HG03196 (cell line): ENCODE data around the gene LRTM2.

Experiments used
- ATAC-seq: cut with Tn5 transposase; IDR thresholded peaks from one replicate; pipeline ENCODE4 v1.9.1; 2021; ENCODE audit not compliant: unreplicated experiment

The LRTM2 gene

DNA sequence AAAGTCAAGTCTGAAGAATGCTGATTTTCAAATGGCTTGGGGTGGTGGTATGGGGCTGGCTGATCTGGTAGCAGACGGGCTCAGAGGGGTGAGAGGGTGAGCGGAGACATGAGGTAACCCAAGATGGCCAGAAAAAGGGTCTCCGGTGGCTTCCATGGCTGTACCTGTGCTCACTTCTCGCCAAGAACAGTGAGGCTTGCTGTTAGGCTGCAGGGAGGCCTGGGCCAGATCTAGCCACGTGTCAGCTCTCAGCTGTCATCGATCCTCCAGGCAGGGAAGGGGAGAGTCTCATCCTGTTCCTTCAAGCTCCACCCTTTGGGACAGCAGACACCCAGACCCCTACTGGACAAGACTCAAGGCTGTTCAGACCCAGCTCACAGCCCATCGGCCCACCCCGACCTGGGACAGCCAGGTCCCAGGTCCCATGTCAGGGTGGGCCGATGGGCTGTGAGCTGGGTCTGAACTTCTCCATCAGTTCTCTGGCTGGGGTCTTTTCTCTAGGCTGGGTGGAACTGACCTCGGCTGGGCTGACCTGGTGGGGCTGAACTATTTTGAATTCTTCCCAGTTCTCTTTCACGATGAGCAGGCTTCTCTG lies 9.0 kb downstream of the LRTM2 start:
- no peak for ATAC-seq

DNA sequence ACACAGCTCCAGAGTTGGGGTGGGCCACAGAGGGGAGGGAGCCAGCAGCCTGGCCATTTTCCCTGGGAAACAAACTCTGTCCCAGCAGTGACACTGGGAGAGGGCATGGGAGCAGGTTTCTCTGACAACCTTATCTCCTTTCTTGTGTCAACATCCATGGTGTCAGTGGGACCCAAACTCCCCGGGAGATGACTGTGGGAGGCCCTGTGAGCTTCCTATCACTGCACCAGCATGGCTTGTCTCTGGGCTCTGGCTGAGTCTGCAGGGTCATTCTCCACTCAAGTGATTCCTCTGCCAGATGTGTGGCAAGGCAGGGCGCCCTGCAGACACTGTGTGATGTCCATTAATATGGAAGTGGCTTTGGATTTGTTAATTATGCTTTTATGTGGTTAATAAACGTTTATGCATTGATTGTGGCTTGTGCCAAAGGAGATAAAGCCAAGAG lies 10.1 kb downstream of the LRTM2 start:
- ATAC-seq, result no peak

DNA sequence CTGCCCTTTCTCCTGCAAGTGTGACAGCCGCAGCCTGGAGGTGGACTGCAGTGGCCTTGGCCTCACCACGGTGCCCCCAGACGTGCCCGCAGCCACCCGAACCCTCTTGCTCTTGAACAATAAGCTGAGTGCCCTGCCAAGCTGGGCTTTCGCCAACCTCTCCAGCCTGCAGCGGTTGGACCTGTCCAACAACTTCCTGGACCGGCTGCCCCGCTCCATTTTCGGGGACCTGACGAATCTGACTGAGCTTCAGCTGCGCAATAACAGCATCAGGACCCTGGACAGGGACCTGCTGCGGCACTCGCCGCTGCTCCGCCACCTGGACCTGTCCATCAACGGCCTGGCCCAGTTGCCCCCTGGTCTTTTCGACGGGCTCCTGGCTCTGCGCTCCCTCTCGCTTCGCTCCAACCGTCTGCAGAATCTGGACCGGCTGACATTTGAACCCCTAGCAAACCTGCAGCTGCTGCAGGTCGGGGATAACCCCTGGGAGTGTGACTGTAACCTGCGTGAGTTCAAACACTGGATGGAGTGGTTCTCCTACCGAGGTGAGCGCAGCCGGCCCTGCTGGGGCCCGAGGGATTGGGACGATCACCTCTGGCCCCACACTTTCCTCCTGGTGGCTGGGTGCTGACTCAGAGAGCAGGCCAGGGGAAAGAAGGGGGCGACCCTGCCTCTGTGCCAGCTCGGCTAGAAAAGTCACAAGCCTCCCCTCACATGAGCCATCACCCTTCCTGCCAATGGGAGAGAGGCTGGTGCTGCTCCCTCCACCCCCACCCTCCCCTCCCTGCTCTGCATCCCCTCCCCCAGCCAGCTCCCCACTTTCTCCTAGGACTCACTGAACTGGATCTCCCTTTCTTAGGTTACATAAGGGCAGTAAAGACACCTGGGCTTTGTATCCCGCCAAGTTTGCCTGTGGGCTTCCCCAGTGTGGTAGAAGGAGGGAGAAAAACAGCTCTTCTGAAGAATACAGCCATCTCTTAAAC lies 10.9 kb downstream of the LRTM2 start:
- ATAC-seq, result no peak

DNA sequence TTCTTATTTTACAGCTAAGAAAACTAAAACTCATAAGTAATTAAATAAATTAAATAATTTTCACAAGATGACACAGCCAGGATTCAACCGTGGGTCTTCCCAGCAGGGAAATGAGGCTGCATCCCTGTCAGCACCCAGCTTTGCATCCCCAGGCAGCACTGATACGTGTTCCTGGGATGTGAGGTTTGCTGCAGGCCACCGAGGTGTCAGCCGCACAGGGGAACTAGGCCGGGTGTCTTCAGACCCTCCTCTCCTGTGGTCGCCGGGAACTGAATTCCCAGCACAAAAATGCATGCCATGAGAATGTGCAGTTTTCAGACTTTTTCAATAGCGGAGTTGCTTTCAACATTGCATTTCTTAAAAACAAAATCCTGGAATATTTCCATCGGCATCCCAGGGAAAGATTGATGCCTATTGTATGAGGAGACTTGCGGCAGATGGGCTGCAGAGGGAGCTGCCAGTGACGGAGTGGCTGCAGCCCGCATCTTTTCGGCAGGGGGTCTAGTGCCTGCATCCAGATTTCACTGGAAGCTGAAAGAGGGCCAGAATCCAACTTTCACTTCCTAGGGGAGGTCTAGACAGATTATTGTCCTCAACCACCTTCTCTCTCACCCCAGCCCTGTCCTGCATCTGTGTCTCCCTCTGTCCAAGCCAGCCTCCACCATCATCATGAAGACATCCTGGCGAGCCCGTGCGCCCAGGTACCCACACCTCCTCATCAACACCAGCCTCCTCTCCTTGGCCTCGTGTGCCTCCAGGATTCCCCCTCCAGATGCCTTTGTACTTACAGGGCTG lies 12.6 kb downstream of the LRTM2 start:
- no peak for ATAC-seq

DNA sequence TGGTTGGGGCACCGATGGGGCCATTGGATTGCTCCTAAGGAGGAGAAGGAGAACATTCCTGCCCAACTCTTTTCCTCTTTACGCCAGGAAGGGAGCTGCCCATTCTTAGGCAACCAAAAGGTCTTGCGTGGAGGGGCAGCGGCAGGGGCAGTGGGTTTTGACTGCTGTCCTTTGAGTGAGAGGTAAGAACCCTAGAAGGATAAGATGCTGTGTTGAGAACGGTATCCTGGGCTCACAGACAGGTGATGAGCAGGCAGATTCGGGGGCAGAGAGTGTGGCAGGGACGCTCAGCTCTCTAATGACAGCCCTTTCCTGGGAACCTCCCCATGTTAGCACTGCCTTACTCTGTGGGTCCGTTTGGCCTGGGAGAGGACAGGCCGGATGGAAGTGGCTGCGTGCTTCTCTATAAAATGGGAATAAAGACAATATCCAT lies 13.2 kb downstream of the LRTM2 start:
- no peak for ATAC-seq

DNA sequence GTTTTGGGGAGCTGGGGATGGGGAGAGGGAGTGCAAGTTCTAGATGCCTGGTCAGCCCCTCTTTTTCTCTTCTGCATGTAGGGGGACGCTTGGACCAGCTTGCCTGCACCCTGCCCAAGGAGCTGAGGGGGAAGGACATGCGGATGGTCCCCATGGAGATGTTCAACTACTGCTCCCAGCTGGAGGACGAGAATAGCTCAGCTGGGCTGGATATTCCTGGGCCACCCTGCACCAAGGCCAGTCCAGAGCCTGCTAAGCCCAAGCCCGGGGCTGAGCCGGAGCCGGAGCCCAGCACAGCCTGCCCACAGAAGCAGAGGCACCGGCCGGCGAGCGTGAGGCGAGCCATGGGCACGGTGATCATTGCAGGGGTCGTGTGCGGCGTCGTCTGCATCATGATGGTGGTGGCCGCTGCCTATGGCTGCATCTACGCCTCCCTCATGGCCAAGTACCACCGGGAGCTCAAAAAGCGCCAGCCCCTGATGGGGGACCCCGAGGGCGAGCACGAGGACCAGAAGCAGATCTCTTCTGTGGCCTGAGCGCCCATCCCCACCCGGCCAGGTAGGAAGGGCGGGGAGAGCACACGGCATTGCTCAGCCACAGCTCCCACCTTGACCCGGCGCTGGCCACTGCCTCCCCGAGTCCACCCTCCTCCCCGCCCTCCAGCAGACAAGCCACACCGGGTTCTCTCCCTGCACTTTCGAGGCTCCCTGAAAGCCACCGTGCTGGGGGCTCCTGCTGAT lies 14.0 kb downstream of the LRTM2 start:
- no peak for ATAC-seq

DNA sequence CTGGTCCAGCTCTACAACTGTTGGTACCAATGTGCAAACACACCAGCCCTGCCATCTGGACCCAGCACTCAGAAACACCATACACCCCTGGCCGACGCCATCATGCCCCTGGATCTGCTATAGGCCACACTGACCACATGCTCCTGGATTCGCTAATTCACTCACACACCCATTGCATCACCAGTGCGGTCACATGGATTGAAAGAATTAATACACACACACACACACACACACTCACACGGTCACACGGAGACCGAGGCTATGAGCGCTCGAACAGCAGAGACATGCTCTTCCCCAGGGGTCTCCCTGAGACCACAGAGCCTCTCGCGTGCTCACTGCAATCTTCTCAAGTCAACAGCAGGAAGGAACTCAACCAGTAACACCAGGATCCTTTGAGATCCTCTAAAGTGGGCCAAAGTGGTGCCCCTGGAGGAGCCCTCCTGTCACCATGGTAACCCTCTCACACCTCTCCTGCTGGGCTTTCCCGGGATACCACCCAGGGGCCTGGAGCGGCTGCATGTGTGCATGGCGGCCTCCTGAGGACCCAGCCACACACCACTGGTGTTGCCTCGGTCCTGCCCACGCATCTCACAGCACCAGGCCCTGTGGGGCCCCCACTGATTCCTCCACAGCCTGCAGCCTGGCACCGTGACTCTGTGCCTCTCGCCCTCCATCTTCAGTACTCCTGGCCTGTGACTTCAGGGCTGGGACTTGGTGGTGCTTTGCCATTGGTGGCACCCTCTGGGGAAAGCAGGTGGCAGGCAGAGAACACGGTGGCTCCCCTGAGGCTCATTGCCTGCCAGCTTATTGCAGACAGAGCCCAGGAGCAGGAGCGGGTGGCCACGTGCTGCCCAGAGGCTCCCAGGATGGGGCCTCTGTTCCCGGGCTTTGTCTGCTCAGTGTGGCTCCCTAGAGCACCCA lies 15.1 kb downstream of the LRTM2 start:
- ATAC-seq, result no peak

DNA sequence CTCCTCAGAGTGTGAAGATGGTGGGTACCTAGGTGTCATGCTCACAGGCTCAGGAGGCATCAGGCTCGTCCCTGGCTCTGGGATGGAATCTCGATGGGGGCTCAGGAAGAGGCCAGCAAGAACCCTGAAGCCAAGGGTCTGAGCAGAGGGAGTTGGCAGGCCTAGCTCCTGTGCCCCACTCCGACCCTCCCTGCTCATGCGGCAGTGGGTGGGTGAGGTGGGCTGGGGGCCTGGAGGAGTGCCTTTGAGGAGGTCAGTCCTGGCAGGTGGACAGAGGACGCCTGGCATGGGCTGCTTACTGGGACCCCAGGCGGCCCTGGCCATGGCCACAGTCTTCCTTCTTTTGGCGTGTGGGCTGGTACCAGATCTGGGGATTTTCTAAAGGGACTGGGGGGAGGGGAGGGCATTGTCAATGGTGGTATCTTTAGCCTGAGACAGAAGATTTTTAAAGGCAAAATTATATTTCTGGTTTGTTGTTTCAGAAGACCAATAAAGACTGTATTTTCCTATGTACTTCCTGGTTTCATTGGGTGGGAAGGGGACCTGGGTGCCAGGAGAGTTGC lies 16.0 kb downstream of the LRTM2 start:
- ATAC-seq, result no peak

DNA sequence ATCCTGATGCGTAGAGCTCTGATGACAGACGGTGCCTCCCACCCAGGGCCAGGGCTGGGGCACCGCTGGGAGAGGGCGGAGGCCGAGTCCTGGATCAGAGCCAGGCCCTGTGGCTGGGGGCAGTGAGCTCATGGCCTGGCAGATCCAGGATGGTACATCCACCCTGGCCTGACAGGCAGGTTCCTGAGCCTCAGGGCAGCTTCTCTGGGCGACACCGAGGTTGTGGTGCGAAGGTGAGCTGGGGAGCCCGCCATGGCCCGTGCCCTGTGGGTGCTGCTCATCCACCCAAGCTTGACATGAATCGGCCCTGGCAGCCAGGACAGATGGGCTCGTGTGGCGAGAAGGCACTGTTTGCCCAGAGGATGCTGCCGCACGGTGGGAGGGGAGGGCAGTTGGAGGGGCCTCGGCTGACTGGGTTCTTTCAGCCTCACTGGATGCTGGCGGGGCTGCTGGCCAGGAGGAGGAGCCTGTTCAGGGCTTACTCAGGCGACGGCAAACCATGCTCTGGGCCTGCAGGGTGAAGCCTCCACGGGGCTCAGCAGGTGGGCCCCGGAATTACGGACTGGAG lies 16.6 kb downstream of the LRTM2 start:
- ATAC-seq, result no peak

DNA sequence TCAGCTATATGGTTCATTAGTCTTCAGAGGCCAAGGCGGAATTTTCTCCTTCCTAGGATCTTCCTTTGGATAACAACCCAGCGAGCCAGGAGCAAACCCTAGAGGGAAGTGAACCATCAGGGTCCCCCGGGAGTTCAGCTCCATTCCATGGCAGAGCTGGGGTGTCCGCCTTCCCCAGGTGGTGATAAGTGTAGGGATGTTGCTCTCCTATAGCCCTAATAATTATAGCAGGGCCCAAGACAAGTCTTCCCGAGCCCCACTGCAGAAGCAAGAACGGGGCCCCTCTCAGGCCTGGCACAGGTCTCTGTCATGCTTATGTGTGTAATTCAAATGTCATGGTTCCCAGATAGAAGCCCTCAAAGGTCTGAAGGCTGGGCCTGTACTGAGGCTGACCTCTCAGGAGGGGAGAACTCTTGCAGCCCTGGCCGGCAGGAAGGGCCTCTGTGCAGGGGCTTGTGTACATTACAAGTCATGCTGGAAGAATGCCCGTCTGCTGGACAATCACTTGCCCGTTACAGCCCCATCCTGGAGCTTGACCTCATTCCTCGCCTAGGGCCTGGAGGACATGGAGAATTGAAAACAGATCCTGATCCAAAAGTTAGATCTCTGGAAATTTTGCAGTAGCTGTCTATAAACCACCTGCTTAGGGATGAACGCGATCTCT lies 17.3 kb downstream of the LRTM2 start:
- no peak for ATAC-seq

DNA sequence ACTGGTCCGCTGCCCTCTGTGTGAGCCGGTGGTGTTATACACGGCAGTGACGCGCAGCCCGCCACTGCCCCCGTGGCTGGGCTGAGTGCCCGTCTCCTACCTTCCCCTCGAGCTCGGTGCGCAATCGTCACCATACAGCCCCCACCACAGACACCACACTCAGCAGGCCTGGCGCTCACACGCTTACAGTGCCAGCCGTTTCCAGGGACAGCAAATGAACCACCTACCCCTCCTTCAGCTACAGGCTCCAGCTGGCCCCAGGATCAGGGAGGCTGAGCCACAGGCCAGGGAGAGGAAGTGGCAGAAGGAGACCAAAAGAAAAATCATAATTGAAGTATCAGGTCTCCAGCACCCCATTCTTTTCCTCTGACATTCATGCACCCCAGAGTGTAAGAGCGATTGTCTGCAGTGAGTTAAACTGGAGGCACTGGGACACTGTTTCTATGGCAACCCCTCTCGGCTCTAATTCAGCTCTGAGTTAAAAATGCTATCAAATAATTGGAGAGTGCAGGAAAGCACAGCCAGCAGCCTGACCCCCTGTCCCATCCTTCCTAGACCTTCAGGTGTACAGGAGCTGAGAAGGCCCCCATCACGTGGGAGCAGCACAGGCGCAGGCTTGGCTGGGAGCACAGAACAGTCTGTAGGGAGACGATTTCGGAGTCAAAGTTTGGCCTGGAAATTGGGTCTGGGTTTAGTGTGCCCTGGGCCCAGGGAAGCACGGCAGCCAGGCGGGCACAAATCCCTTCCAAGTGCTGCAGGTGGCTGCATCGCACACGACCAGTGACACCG lies 18.0 kb downstream of the LRTM2 start:
- no peak for ATAC-seq

DNA sequence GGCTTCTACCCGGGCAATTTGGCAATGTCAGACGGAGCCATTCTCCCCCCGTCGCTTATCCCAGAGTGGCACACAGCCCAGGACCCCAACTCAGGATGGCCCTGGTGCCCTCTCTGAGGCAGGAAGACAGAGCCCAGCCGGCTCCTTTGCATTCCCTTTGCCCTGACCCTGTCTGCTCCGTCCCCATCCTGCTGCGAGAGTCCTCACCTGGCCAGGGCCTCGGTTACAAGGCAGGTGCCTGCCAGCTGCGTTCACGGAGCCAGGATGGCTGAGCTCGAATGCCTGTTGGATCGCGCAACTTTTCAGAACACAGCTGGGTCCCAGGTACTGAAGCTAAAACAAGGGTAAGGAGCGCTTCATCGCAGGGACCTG lies 18.6 kb downstream of the LRTM2 start:
- ATAC-seq, result no peak

DNA sequence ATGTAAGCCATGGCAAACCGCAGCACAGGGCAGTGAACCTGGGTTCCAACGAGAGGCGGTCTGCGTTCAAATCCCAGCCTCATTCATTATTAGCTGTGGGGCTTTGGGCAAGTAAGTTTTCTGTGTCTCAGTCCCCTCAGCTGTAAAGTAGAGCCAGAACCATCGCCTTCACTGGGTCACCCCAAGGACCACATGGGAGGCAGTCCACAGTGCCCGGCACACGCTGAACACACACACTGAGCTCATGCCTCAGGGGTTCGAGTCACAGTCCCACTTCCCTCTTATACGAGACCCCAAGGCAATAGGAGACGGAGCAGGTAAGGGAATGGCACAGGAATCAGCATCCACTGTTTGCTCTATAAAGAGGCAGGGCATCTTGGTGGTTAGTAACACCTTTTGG lies 19.1 kb downstream of the LRTM2 start:
- no peak for ATAC-seq

DNA sequence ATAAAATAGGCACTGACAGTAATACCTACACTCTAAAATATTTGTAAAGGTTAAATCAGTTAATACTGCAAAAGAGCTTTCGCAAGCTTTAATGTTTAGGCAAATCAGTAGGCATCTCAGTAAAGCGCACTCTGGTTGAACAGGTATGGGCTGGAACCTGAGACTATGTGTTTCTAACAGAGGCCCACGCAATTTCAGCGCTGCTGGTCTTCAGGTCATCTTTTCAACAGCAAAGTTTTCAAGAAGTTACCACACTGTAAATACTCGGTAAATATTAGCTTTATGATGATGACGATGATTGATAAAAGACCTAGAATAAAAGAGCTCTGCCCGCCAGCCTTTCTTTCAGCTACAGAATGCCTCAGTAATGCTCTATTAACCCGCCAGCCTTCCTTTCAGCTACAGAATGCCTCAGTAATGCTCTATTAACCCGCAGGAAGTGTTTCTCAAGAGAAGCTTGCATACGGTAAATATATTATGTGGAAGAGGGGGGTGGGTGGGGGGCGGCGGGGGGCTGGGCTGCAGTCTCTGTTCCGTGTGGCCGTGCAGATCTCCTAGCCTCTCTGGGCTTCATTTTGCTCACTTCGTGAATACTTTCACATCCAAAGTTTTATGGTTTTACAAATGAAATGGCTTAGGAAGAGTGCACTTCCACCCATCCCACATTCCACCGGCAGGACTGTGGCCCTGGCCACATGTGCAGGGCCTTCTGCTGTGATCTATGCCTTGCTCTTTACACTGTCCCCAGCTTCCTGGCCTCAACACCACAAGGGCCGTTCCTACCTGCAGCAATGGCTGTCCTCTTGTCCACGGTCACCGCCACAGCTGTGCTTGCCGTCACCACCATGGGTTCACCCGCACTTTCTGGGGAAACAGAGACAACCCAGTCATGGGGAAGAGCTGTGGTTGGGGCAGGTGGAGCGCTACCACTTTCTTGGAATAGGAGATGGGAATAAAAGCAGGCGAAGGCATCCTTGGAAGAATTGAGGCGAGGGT lies 19.9 kb downstream of the LRTM2 start:
- no peak for ATAC-seq

DNA sequence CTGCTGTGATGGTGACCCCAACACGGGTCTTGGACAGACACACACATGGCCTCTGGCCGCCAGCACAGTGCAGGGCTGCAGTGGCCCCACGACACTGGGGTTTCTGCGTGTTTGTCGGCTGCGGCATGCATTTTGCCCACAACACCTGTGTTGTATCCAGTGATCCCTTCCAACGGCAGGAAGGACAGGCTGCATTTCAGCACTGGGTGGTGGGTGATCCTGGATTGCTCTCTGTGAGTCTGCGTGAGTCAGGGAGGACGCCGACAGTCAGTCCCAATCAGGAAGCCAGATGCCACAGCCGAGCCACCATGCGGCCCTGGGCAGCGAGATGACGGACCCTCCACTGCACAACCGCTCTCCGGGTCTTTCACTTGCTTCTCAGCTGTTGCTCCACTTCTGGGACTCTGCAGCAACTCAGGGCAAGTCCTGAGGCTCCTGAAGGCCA lies 20.6 kb downstream of the LRTM2 start:
- ATAC-seq, result no peak

DNA sequence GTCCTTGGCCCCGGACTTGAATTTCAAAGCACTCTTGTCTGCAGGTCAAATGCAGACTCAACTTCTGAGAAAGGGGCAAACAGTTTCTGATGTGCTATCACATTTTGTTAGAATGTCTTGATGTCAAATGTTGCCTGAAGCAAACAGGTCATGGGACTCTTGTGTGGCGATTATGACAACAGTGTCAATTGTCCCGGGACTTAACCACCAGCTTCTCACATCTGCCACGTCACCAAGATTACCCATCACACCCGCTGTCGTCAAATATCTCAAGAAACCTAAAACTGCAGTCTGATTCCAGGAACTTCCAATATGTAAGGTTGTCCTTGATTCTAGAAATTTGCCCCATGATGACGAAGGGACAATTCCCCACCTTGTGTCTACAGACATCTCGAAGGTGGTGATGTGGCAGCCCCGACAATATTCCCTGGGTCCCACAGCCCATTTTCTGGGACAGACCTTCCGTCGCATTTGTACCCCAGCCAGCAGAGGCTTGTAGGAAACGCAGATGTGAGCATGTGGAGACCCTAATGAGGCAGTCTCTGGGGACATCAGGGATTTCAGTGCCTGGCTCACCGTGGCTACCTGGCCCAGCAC lies 21.3 kb downstream of the LRTM2 start:
- no peak for ATAC-seq
